BE2C (cell line): Measurements from ENCODE around the gene PPP6R2.
A peak's percentile ranks its signal among the peaks of the same experiment; 100 is the strongest.

Experiments used
- DNase-seq: peaks from one replicate; pipeline ENCODE4 v3.0.0-alpha.2; 2020
- H3K27me3 ChIP-seq: fragments of 250-450 bp; sonication (Bioruptor Pico); 2 replicates; pipeline ENCODE4 v1.5.1; 2020; ENCODE audit warnings: mild to moderate bottlenecking
- H3K36me3 ChIP-seq: fragments of 250-450 bp; sonication (Bioruptor Pico); 2 replicates; pipeline ENCODE4 v1.5.1; 2020; ENCODE audit warnings: mild to moderate bottlenecking
- H3K4me1 ChIP-seq: fragments of 250-450 bp; sonication (Bioruptor Pico); 2 replicates; pipeline ENCODE4 v1.5.1; 2020
- H3K4me3 ChIP-seq: 2 replicates; pipeline ENCODE4 v1.5.1; 2011; ENCODE audit warnings: low read depth, low read length
- H3K9me3 ChIP-seq: fragments of 250-450 bp; sonication (Bioruptor Pico); 2 replicates; pipeline ENCODE4 v1.5.1; 2020
- TF ChIP-seq, protein P1 (sequence below): IDR thresholded peaks from 2 replicates; pipeline ENCODE4 v1.5.1; 2012; ENCODE audit warnings: mild to moderate bottlenecking, low read depth, low read length

The PPP6R2 gene

DNA sequence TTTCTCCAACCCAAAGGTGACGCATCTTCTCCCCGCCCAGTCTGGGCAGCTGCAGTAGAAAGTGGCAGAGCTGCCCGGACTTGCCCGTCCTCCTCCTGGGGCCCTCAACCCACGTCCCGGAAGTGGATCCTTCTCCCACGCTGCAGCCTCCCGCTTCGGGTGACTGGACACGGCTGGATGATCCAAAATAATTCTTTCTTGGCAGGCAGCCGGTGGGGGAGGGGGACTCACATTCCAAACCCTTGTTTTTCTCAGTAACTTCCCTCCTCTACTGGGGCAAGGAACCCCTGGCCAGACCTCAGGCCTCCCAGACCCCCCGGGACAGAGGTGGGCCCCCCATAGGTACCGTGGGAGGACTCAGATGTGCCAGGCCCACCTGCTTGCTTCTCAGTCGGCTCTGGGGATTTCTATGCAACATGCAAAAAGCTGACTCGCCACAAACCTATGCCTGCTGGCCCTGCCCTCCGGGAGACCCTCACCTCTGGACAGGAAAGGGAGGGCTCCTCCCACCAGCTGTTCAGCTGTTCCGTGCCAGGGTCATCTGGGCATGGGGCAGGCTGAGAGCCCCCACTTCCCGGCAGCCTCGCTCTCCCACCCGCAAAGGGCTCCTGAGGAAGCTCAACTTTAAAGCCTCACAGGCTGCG, 37.1 kb upstream of the PPP6R2 start:
- H3K27me3 ChIP-seq, result no peaks in the 10 kb centered on the region
- H3K4me3 ChIP-seq, result peak overlapping the region; percentile 92
- H3K36me3 ChIP-seq, result peaks cover 6% of the 10 kb centered on the region
- peak; percentile 67 for DNase-seq
- TF ChIP-seq, protein P1, sequence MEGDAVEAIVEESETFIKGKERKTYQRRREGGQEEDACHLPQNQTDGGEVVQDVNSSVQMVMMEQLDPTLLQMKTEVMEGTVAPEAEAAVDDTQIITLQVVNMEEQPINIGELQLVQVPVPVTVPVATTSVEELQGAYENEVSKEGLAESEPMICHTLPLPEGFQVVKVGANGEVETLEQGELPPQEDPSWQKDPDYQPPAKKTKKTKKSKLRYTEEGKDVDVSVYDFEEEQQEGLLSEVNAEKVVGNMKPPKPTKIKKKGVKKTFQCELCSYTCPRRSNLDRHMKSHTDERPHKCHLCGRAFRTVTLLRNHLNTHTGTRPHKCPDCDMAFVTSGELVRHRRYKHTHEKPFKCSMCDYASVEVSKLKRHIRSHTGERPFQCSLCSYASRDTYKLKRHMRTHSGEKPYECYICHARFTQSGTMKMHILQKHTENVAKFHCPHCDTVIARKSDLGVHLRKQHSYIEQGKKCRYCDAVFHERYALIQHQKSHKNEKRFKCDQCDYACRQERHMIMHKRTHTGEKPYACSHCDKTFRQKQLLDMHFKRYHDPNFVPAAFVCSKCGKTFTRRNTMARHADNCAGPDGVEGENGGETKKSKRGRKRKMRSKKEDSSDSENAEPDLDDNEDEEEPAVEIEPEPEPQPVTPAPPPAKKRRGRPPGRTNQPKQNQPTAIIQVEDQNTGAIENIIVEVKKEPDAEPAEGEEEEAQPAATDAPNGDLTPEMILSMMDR, result no peak
- H3K4me1 ChIP-seq, result peaks cover 61% of the 10 kb centered on the region
- no peaks in the 10 kb centered on the region for H3K9me3 ChIP-seq

DNA sequence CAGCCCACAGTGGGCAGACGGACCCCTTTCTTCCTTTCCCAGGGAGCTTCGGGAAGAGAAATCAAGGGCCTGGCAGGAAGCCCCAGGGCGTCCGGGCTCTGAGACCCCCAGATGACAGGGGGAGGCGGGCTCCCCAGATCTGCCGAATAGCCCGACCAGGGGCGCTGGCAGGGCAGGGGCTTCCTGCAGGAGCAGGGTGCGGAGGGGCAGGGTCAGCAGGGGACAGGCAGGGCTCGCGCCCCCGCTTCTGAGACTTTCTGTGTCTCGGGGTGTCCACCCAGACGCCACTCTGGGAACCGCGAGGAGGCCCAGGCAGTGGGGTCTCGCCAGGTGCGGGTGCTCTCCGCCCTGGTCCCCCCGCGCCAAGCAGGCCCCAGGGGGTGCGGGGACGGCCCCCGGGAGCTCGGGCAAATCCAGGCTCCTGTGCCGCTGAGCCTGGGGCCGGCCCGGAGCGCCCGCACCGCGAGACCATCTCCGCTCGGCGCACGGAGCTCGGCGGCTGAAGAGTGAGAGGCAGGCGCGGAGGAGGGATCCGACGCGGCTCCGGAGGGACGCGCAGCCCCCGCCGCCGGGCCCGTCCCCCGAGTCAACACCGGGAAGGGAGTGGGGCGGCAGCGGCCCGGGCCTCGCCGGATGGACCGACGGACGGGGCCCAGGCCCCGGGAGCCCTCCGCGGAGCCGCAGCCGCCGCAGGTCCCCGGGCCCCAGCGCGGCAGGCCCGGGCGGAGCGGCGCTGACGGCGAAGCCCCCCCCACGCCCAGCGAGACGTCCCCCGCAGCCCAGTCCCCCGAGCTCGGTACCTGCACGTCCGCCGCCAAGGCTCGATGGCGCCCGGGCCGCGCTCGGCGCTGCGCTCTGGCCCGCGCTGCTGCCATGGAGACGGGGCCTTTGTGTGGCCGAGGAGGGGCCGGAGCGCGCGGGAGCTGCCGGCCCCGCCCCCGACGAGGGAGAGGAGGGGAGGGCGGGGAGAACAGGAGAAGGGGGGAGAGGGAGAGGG, 36.1 kb upstream of the PPP6R2 start, which contains the start of gene PLXNB2:
Gene PLXNB2 (minus strand): TSS at position 894 of the 997 bp plus-strand sequence. CDS start 17,062 bp downstream, outside the sequence.
- Histone ChIP-seq H3K4me1 (peaks cover 51% of the 10 kb centered on the region), H3K27me3 (no peaks in the 10 kb centered on the region), H3K36me3 (peaks cover 3% of the 10 kb centered on the region), H3K4me3 (peak within 1 kb of the TSS; percentile 92), H3K9me3 (no peaks in the 10 kb centered on the region)
- TF ChIP-seq, protein P1, result no peak
- DNase-seq, result peak; percentile 80

DNA sequence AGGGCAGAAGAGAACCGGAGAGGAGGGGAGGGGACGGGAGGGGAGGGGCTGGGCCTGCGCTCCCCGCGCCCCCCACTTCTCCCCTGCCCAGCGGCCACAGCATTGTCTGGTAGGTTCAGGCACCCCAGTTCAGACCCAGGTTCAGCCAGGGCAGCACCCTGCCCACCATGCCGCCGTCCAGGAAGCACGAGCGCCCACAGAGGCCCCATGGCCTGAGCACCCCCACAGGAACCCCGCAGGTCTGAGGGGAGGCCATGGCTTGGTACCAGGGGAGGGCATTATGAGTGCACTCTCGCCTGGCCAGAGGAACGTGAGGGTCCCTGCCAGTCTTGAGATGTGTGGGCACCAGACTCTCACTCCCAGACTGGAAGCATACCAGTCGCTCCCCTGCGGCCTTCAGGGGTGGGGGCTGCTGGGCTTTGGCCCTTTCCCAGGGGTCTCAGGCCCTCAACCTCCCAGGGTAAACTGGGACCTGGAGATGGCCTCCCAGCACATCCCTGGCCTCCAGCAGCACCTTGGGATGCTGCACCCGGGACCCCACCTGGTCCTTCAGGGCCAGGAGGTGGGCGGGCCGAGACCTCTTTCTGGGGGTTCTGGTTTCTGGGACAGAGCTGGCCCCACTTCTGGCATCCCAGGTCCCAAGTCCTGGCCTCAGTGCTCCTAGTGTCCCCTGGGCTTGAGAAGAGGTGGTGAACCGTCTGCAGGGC, 35.1 kb upstream of the PPP6R2 start:
- Histone ChIP-seq H3K4me3 (no peak overlapping the region), H3K27me3 (no peaks in the 10 kb centered on the region), H3K9me3 (no peaks in the 10 kb centered on the region), H3K4me1 (peaks cover 44% of the 10 kb centered on the region), H3K36me3 (peaks cover 3% of the 10 kb centered on the region)
- TF ChIP-seq, protein P1, result no peak
- DNase-seq, result no peak

DNA sequence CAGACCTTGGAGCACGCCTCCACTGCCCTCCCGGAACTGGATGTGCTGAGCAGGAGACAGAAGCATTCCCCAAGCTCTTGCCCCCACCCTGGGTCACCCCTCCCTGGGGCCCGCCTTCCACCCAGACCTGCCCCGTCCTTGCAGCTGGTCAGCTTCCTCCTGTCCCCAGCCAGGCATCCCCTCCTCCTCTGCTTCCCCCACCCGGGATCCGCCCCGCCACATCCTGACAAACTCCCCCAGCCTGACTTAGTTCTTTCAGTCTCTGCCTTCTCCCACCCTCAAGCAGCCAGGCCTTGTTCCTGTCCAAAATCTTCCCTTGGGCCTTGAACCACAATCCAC, 34.6 kb upstream of the PPP6R2 start:
- Histone ChIP-seq H3K4me3 (no peak overlapping the region), H3K9me3 (no peaks in the 10 kb centered on the region), H3K4me1 (peaks cover 40% of the 10 kb centered on the region), H3K36me3 (no peaks in the 10 kb centered on the region; the same call in 1 of the 2 replicates), H3K27me3 (no peaks in the 10 kb centered on the region)
- TF ChIP-seq, protein P1, result no peak
- no peak for DNase-seq

DNA sequence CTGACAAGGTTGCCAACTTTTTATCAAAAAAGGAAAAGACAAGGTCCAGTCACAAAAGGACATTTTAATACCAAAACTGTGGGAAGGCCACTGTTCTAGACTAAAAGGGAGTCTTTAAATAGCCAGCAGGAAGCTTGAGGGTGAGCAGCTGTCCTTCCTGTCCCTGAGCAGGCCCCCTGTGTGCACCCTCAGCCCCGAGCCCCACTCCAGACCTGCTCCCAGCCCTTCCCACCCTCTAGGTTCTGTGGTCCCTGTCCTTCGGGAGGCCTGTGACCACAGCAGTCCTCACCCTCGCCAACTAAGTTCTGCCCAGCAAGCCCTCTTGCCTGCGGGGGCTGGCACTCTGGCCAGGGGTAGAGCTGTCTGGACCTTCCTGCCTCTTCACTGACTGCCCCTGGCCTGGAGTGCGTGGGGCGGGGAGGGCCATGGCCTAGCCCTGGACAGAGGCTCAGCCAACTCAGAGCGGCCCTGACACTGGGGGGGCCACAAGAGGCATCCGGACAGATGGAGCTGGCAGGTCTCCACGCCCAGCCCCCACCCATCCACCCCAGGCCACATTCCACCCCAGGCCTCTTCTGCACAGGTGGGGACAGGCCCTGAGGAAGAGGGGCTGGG, 34.0 kb upstream of the PPP6R2 start:
- Histone ChIP-seq H3K4me1 (peaks cover 34% of the 10 kb centered on the region), H3K36me3 (no peaks in the 10 kb centered on the region; the same call in 1 of the 2 replicates), H3K4me3 (no peak overlapping the region), H3K9me3 (no peaks in the 10 kb centered on the region), H3K27me3 (no peaks in the 10 kb centered on the region)
- TF ChIP-seq, protein P1, result no peak
- no peak for DNase-seq
